Activated CD4-positive, alpha-beta memory T cell treated with anti-CD3 and anti-CD28 coated beads, Interleukin-2, amount 10 ng/mL, durations not matched to agents 7 days and 5 days (primary cell): ENCODE data around the gene SPTLC1. TPM values are rescaled to one million over a fixed set of nuclear protein-coding genes. Genes with fewer than 3 reads are reported as not detected.
"Not testable (repeated sequence)": the region's sequence is repeated elsewhere in the genome, so short reads cannot be mapped to it uniquely, and the experiment has no call there.

Experiments
- CTCF ChIA-PET: fragments of 350-600 bp; sonication (Branson Sonifier 250); formaldehyde crosslinking; loops from one replicate; lab custom pipeline; 2021; ENCODE audit warnings: antibody characterized with exemption, inconsistent platforms; lab: Charles Lee
- POLR2A ChIA-PET: fragments of 350-600 bp; sonication (Branson Sonifier 250); formaldehyde crosslinking; loops from one replicate; lab custom pipeline; 2021; ENCODE audit warnings: antibody characterized with exemption; lab: Charles Lee
- DNase-seq: peaks from one replicate; pipeline ENCODE4 v3.0.0-alpha.2; 2020
- H3K27ac Mint-ChIP-seq: one replicate; pipeline ENCODE4 v1.8.0; 2021; ENCODE audit warnings: mild to moderate bottlenecking, mixed read lengths
- H3K27me3 Mint-ChIP-seq: one replicate; pipeline ENCODE4 v1.8.0; 2021; ENCODE audit warnings: mixed read lengths
- H3K36me3 Mint-ChIP-seq: one replicate; pipeline ENCODE4 v1.8.0; 2021; ENCODE audit warnings: low read depth, mixed read lengths
- H3K4me1 Mint-ChIP-seq: one replicate; pipeline ENCODE4 v1.8.0; 2021; ENCODE audit warnings: mixed read lengths
- H3K4me3 Mint-ChIP-seq: one replicate; pipeline ENCODE4 v1.8.0; 2021; ENCODE audit warnings: mild to moderate bottlenecking, mixed read lengths
- H3K9me3 Mint-ChIP-seq: one replicate; pipeline ENCODE4 v1.8.0; 2021; ENCODE audit warnings: mixed read lengths
- total RNA-seq, 2 experiments: library from RNA; stranded (reverse); gene quantifications; one replicate each; pipeline ENCODE4 v1.2.3, GENCODE V29; 2021

SPTLC1 gene
- total RNA-seq, 2 experiments from 2014 or later, result 55.1 to 60.9 TPM

GRCh38 chr9:92138157-92138959 is 23.1 kb upstream of the SPTLC1 start:
- Mint-ChIP-seq H3K27me3 (peaks cover 37% of the 10 kb centered on the region), H3K4me3 (no peak overlapping the region), H3K27ac (no peak overlapping the region), H3K4me1 (peaks cover 18% of the 10 kb centered on the region), H3K36me3 (no peaks in the 10 kb centered on the region), H3K9me3 (no peaks in the 10 kb centered on the region)
- ChIA-PET POLR2A (interaction anchor here (0.6 kb wide), 1 partner anchor 112 kb away, joined by 3 read pairs; no protein-coding TSS in a partner anchor), CTCF (interaction anchor here (0.5 to 4.1 kb wide), 34 partner anchors 10 to 652 kb away, joined by 3 to 35 read pairs (median 4); partner anchors contain the start of genes CENPP, NOL8 and SPTLC1)
- peak; percentile 77 for DNase-seq

- CTCF ChIA-PET, result interaction anchor here (1.1 to 1.3 kb wide), 2 partner anchors 13 to 654 kb away, joined by 3 read pairs; no protein-coding TSS in a partner anchor
- Mint-ChIP-seq H3K27me3 (peaks cover 29% of the 10 kb centered on the region), H3K4me1 (peaks cover 19% of the 10 kb centered on the region), H3K4me3 (no peak overlapping the region), H3K36me3 (no peaks in the 10 kb centered on the region), H3K27ac (no peak overlapping the region), H3K9me3 (peaks cover 1% of the 10 kb centered on the region)
- POLR2A ChIA-PET, result no interaction called here
- DNase-seq, result no peak
Observed at GRCh38 chr9:92136184-92136858, 21.1 kb upstream of the SPTLC1 start.

GRCh38 chr9:92135576-92135975 is 20.4 kb upstream of the SPTLC1 start:
- H3K9me3 Mint-ChIP-seq, result peaks cover 5% of the 10 kb centered on the region
- H3K27ac Mint-ChIP-seq, result no peak overlapping the region

GRCh38 chr9:92133949-92134604 is 18.9 kb upstream of the SPTLC1 start:
- ChIA-PET CTCF (interaction anchor here (1.0 to 1.4 kb wide), 2 partner anchors 142 to 501 kb away, joined by 3 read pairs; no protein-coding TSS in a partner anchor), POLR2A (no interaction called here)
- peaks cover 12% of the 10 kb centered on the region for H3K4me1 Mint-ChIP-seq
- H3K36me3 Mint-ChIP-seq, result no peaks in the 10 kb centered on the region
- H3K4me3 Mint-ChIP-seq, result peak overlapping the region; percentile 53
- DNase-seq, result peak; percentile 82
- H3K9me3 Mint-ChIP-seq, result peaks cover 5% of the 10 kb centered on the region
- peaks cover 29% of the 10 kb centered on the region for H3K27me3 Mint-ChIP-seq
- no peak overlapping the region for H3K27ac Mint-ChIP-seq

More at GRCh38 chr9:92135576-92135975, 20.4 kb upstream of the SPTLC1 start:
- POLR2A ChIA-PET, result no interaction called here
- H3K27me3 Mint-ChIP-seq, result peaks cover 26% of the 10 kb centered on the region
- no peaks in the 10 kb centered on the region for H3K36me3 Mint-ChIP-seq
- CTCF ChIA-PET, result interaction anchor here (0.6 to 1.4 kb wide), 5 partner anchors 13 to 655 kb away, joined by 3 read pairs; no protein-coding TSS in a partner anchor
- H3K4me3 Mint-ChIP-seq, result no peak overlapping the region
- no peak for DNase-seq
- peaks cover 13% of the 10 kb centered on the region for H3K4me1 Mint-ChIP-seq

GRCh38 chr9:92132913-92133312 is 17.7 kb upstream of the SPTLC1 start:
- POLR2A ChIA-PET, H3K27ac Mint-ChIP-seq, DNase-seq, H3K9me3 Mint-ChIP-seq, H3K36me3 Mint-ChIP-seq, H3K4me3 Mint-ChIP-seq, CTCF ChIA-PET: not testable (repeated sequence)
- Mint-ChIP-seq H3K4me1 (peaks cover 12% of the 10 kb centered on the region), H3K27me3 (peaks cover 29% of the 10 kb centered on the region)

- ChIA-PET POLR2A (no interaction called here), CTCF (no interaction called here)
Observed at GRCh38 chr9:92132501-92132900, 17.3 kb upstream of the SPTLC1 start.

GRCh38 chr9:92122800-92123199 is 7.6 kb upstream of the SPTLC1 start:
- Mint-ChIP-seq H3K9me3 (no peaks in the 10 kb centered on the region), H3K4me3 (no peak overlapping the region)
- POLR2A ChIA-PET, result no interaction called here

More at GRCh38 chr9:92132501-92132900, 17.3 kb upstream of the SPTLC1 start:
- H3K9me3 Mint-ChIP-seq, result peaks cover 5% of the 10 kb centered on the region
- peaks cover 29% of the 10 kb centered on the region for H3K27me3 Mint-ChIP-seq
- no peak overlapping the region for H3K4me3 Mint-ChIP-seq
- no peak for DNase-seq
- H3K36me3 Mint-ChIP-seq, result no peaks in the 10 kb centered on the region
- no peak overlapping the region for H3K27ac Mint-ChIP-seq
- peaks cover 12% of the 10 kb centered on the region for H3K4me1 Mint-ChIP-seq

GRCh38 chr9:92122061-92122460 is 6.8 kb upstream of the SPTLC1 start:
- H3K4me1 Mint-ChIP-seq, result no peaks in the 10 kb centered on the region
- H3K4me3 Mint-ChIP-seq, result no peak overlapping the region
- peaks cover 13% of the 10 kb centered on the region for H3K27me3 Mint-ChIP-seq
- H3K36me3 Mint-ChIP-seq, result no peaks in the 10 kb centered on the region
- no peak overlapping the region for H3K27ac Mint-ChIP-seq
- H3K9me3 Mint-ChIP-seq, result no peaks in the 10 kb centered on the region
- ChIA-PET POLR2A (no interaction called here), CTCF (interaction anchor here (4.4 kb wide), 1 partner anchor 17 kb away, joined by 35 read pairs; no protein-coding TSS in a partner anchor)
- no peak for DNase-seq

More at GRCh38 chr9:92122800-92123199, 7.6 kb upstream of the SPTLC1 start:
- peaks cover 13% of the 10 kb centered on the region for H3K27me3 Mint-ChIP-seq
- no peaks in the 10 kb centered on the region for H3K36me3 Mint-ChIP-seq
- DNase-seq, result no peak
- no peak overlapping the region for H3K27ac Mint-ChIP-seq
- no peaks in the 10 kb centered on the region for H3K4me1 Mint-ChIP-seq
- CTCF ChIA-PET, result interaction anchor here (1.1 to 4.4 kb wide), 2 partner anchors 13 to 16 kb away, joined by 3 to 35 read pairs; no protein-coding TSS in a partner anchor

- Mint-ChIP-seq H3K36me3 (no peaks in the 10 kb centered on the region), H3K27me3 (peaks cover 13% of the 10 kb centered on the region), H3K4me1 (peaks cover 2% of the 10 kb centered on the region), H3K27ac (no peak overlapping the region), H3K9me3 (no peaks in the 10 kb centered on the region), H3K4me3 (no peak overlapping the region)
- CTCF ChIA-PET, result no interaction called here
- POLR2A ChIA-PET, result no interaction called here
- no peak for DNase-seq
Observed at GRCh38 chr9:92121265-92121664, 6.1 kb upstream of the SPTLC1 start.

- H3K4me3 Mint-ChIP-seq, result no peak overlapping the region
Observed at GRCh38 chr9:92120138-92120537, 4.9 kb upstream of the SPTLC1 start.

GRCh38 chr9:92119586-92119985 is 4.4 kb upstream of the SPTLC1 start:
- peaks cover 12% of the 10 kb centered on the region for H3K27me3 Mint-ChIP-seq
- ChIA-PET CTCF (no interaction called here), POLR2A (no interaction called here)
- peaks cover 5% of the 10 kb centered on the region for H3K36me3 Mint-ChIP-seq
- peaks cover 12% of the 10 kb centered on the region for H3K4me1 Mint-ChIP-seq
- no peak overlapping the region for H3K4me3 Mint-ChIP-seq
- H3K9me3 Mint-ChIP-seq, result no peaks in the 10 kb centered on the region
- no peak overlapping the region for H3K27ac Mint-ChIP-seq
- DNase-seq, result no peak

More at GRCh38 chr9:92120138-92120537, 4.9 kb upstream of the SPTLC1 start:
- POLR2A ChIA-PET, result no interaction called here
- Mint-ChIP-seq H3K36me3 (peaks cover 3% of the 10 kb centered on the region), H3K27me3 (peaks cover 12% of the 10 kb centered on the region), H3K27ac (no peak overlapping the region), H3K4me1 (peaks cover 10% of the 10 kb centered on the region), H3K9me3 (no peaks in the 10 kb centered on the region)
- CTCF ChIA-PET, result no interaction called here
- DNase-seq, result no peak

- Mint-ChIP-seq H3K27me3 (no peaks in the 10 kb centered on the region), H3K36me3 (peaks cover 58% of the 10 kb centered on the region), H3K9me3 (no peaks in the 10 kb centered on the region), H3K4me3 (no peak overlapping the region), H3K4me1 (peaks cover 19% of the 10 kb centered on the region), H3K27ac (no peak overlapping the region)
- POLR2A ChIA-PET, result no interaction called here
- no peak for DNase-seq
- CTCF ChIA-PET, result no interaction called here
Observed at GRCh38 chr9:92108122-92108521, 7.1 kb downstream of the SPTLC1 start.
